ENCODE results near the gene TOR4A. TPM values are rescaled to one million over a fixed set of nuclear protein-coding genes. Genes with fewer than 3 reads are reported as not detected.
"Not testable (repeated sequence)": the region's sequence is repeated elsewhere in the genome, so short reads cannot be mapped to it uniquely, and the experiment has no call there.

The TOR4A gene
- total RNA-seq, 1 donor from 2014 or later = 3.6 TPM

- no peak for DNase-seq (ENCODE audit: low read depth)
These were observed 38.1 kb downstream of the TOR4A start for GRCh38 chr9:137315581-137316011.

GRCh38 chr9:137316012-137316981, 38.8 kb downstream of the TOR4A start:
- no peak for DNase-seq (ENCODE audit: low read depth)

- no peak for DNase-seq (ENCODE audit: low read depth)
These were observed 39.6 kb downstream of the TOR4A start for GRCh38 chr9:137317021-137317717.

GRCh38 chr9:137317718-137318511, 40.4 kb downstream of the TOR4A start:
- no peak for DNase-seq (ENCODE audit: low read depth)

- no peak for DNase-seq (ENCODE audit: low read depth)
These were observed 41.1 kb downstream of the TOR4A start for GRCh38 chr9:137318602-137319001.

GRCh38 chr9:137319011-137319738, 41.6 kb downstream of the TOR4A start:
- peak; percentile 79 for DNase-seq (ENCODE audit: low read depth)

- no peak for DNase-seq (ENCODE audit: low read depth)
These were observed 42.4 kb downstream of the TOR4A start for GRCh38 chr9:137319739-137320551.

- no peak for DNase-seq (ENCODE audit: low read depth)
These were observed 43.2 kb downstream of the TOR4A start for GRCh38 chr9:137320555-137321384.

- no peak for DNase-seq (ENCODE audit: low read depth)
These were observed 44.3 kb downstream of the TOR4A start for GRCh38 chr9:137321726-137322361.

GRCh38 chr9:137323531-137324331, 46.2 kb downstream of the TOR4A start:
- no peak for DNase-seq (ENCODE audit: low read depth)

- DNase-seq (ENCODE audit: low read depth) = no peak
These were observed 47.6 kb downstream of the TOR4A start for GRCh38 chr9:137325124-137325523.

GRCh38 chr9:137325799-137326198, 48.3 kb downstream of the TOR4A start:
- DNase-seq (ENCODE audit: low read depth) = no peak

- DNase-seq (ENCODE audit: low read depth) = no peak
These were observed 49.0 kb downstream of the TOR4A start for GRCh38 chr9:137326445-137327065.

GRCh38 chr9:137327641-137328550, 50.4 kb downstream of the TOR4A start:
- DNase-seq (ENCODE audit: low read depth) = not testable (repeated sequence)

- not testable (repeated sequence) for DNase-seq (ENCODE audit: low read depth)
These were observed 52.1 kb downstream of the TOR4A start for GRCh38 chr9:137329590-137329989.

- DNase-seq (ENCODE audit: low read depth) = no peak
These were observed 53.2 kb downstream of the TOR4A start for GRCh38 chr9:137330689-137331088.
